ENCODE measurements around the gene UGT1A1.

UGT1A1 gene

DNA sequence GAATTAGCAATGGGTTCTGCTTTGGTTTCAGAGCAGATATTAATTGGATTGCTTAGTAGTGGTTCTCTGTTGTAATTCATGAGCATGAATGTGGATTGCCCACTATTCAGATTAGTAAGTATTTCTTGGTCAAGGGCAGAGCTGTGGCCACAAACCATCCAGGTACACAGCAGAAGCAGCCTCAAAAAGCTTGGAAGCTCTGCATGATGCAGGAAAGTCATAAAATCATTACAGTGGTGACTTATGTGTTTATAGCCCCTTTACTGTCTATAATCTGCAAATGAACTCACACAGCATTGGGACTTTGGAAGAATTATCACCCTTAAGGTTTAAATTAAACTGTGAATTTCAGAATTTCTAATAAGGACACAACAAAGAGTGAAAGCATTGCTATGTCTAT, 1.9 kb upstream of the UGT1A1 start:
- DNase-seq (ENCODE audit: low spot score), result no peak

DNA sequence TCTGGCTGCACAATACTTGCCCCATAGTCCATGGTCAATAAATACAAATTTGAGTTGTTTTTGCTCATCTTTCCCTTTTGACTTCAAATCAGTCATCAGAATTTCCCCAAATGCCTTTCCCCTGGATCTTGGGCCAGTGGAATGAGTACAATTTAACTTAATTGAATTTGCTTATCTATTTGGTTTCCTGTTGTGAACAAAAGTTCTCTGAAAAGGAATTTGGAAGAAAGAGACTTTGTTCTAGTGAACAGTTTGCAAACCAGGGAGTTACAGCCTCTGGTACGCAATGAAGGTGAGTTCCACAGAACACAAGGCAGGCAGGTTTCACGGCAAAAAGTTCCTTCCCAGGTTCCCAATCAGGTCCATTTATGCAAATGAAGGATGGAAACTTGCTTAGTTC, 1.2 kb upstream of the UGT1A1 start:
- DNase-seq (ENCODE audit: low spot score), result no peak

DNA sequence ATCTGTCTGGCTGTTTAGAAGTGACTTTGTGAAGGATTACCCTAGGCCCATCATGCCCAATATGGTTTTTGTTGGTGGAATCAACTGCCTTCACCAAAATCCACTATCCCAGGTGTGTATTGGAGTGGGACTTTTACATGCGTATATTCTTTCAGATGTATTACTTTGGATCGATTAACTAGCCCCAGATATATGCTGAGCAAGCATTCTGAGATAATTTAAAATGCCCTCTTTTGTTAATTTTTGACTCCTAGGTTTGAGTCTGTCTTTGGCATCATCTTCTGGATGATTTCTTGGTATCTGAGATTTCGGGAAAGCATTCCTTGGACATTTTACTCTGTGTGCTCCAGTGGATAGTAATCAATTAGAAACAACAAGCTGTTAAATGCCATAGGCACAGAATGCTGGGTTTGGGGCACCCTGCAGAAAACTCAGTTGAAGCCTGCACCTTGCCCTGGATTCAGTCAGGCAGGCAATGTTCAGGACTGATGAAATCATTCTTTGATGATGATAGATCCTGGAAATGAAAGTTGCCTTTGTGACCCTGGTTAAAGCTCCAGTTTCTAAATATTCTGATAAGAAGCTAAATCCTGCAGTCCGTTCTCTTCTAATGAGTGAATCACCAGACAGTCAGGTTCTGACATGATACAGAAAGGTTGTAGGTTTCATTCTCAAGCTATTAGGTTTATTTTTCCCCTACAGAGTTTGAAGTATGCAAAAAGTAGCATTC, 1.1 kb downstream of the UGT1A1 start:
- DNase-seq (ENCODE audit: low spot score), result no peak

DNA sequence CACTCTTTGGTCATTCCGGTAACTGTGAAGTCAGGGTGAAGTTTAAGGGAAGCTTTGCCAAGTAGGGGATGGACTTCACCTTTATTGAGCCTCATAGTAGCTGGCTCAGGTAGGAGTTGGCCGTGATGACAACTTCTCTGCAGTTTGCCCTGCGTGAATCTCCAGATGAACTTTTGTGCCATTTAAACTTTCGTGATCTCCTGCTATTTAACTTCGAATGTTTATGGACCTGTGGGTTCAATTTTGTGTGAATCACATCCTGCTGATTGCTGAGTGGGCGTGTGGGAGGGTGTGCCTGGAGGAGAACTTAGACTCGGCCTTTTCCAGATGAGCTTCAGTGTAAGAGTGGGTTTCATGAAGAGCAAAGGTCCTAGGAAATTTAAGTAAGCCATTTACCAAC, 4.2 kb downstream of the UGT1A1 start:
- DNase-seq (ENCODE audit: low spot score), result no peak

DNA sequence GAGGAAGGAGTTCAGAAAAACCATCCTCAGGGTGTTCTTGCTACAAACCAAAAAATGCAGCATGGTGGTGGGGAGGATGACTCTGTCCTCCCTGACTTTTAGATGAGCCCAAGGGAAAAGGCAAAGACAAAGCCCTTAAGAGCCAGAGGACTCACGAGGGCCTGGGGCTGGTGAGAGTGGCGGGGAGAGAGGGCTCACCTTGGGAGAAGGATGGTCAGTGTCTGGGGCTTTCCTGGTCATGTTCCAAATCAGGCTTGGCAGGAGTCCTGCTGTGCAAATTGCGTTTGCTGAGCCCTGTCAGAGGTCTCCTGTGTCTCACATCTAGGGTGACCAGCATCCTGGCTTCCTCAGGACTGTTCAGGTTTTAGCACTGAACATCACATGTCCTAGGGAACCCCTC, 4.7 kb downstream of the UGT1A1 start:
- DNase-seq (ENCODE audit: low spot score), result no peak

DNA sequence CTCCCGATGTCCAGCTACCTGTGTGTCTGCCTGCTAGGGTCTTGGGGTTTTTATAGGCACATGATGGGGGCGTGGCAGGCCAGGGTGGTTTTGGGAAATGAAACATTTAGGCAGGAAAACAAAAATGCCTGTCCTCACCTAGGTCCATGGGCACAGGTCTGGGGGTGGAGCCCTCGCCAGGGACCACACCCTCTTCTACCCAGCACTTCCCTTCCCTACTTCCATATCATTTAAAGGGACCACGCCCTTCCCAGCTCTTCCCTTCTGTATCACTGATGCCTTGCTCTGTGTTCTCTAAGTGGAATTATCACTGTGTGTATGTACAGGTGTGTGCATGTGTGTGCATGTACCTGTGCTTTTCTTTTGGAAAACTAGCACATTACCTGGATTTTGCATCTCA, 6.3 kb downstream of the UGT1A1 start:
- DNase-seq (ENCODE audit: low spot score), result no peak

DNA sequence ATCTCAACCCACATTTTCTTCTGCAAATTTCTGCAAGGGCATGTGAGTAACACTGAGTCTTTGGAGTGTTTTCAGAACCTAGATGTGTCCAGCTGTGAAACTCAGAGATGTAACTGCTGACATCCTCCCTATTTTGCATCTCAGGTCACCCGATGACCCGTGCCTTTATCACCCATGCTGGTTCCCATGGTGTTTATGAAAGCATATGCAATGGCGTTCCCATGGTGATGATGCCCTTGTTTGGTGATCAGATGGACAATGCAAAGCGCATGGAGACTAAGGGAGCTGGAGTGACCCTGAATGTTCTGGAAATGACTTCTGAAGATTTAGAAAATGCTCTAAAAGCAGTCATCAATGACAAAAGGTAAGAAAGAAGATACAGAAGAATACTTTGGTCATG, 8.0 kb downstream of the UGT1A1 start:
- DNase-seq (ENCODE audit: low spot score), result no peak

DNA sequence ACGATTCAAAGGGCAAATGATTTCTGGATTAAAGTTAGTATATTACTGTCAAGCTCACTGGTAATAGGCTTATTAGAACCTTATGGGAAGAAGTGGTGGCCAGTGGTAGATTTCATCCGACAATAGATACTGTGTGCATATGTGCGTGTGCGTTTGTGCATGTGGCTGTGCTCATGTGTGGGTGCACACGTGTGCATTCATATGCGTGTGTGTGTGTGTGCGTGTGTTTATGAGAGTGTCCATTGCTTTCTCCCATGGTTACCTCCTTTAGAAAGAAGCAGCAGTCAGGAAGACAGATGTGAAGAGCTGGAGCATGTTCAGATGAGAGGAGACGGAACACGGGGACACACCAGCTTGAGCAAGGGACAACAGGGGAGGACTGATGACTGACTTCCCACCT, 9.2 kb downstream of the UGT1A1 start:
- no peak for DNase-seq (ENCODE audit: low spot score)

DNA sequence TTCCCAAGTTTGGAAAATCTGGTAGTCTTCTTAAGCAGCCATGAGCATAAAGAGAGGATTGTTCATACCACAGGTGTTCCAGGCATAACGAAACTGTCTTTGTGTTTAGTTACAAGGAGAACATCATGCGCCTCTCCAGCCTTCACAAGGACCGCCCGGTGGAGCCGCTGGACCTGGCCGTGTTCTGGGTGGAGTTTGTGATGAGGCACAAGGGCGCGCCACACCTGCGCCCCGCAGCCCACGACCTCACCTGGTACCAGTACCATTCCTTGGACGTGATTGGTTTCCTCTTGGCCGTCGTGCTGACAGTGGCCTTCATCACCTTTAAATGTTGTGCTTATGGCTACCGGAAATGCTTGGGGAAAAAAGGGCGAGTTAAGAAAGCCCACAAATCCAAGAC, 12.1 kb downstream of the UGT1A1 start:
- DNase-seq (ENCODE audit: low spot score), result no peak

DNA sequence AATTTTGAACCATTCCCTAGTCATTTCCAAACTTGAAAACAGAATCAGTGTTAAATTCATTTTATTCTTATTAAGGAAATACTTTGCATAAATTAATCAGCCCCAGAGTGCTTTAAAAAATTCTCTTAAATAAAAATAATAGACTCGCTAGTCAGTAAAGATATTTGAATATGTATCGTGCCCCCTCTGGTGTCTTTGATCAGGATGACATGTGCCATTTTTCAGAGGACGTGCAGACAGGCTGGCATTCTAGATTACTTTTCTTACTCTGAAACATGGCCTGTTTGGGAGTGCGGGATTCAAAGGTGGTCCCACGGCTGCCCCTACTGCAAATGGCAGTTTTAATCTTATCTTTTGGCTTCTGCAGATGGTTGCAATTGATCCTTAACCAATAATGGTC, 12.5 kb downstream of the UGT1A1 start:
- DNase-seq (ENCODE audit: low spot score), result no peak

DNA sequence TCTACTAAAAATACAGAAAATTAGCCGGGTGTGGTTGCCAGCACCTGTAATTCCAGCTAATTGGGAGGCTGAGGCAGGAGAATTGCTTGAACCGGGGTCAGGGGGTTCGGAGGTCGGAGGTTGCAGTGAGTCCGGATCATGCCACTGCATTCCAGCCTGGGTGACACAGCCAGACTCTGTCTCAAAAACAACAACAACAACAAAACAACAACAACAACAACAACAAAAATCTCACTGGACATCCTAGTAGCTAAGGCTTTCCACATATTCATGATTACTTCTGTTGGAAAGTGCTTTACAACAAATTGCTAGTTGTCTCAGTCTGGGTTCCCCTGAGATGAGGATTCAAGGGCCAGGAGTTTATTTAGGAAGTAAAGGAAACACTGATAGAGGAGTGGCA, 13.8 kb downstream of the UGT1A1 start:
- no peak for DNase-seq (ENCODE audit: low spot score)

DNA sequence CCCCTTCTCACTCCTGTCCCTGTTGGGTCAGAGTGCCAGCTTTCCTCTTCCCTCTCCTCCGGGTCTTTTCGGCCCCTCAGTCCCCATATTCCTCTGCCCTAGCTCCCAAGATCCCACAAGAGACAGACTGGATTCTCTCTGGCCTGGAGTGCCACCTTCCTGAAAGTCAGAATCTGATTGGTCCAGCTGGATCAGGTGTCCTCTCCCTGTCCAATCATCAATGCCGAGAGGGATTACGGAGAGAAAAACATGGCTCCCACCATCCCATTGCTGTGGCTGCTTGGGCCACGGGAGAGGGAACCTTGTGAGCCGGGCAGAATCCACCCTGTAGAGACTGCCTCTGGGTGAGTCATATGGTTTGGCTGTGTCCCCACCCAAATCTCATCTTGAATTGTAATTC, 15.3 kb downstream of the UGT1A1 start:
- DNase-seq (ENCODE audit: low spot score), result no peak

DNA sequence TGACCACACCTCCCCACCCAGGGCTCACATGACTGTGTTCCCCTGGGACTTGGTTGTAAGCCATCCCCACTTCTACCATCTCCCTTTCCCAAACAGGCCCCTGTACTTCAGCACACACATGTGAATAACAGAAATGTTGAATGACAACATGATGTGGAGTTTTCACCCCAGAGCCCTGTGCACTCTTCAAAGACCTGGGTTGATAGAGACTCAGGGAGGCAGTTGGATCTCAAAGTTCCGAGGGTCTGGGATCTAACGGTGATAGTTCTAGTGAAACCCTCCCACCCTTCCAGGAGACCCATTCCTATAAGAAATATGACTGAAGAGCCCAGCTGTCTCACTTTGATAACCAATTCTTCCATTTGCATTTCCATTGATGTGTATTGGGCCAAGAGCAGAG, 18.0 kb downstream of the UGT1A1 start, which contains the start of gene MROH2A:
TSS of gene MROH2A (plus strand) at position 301 of the 400 bp plus-strand sequence. CDS start 1,029 bp downstream, outside the sequence.
- no peak for DNase-seq (ENCODE audit: low spot score)

DNA sequence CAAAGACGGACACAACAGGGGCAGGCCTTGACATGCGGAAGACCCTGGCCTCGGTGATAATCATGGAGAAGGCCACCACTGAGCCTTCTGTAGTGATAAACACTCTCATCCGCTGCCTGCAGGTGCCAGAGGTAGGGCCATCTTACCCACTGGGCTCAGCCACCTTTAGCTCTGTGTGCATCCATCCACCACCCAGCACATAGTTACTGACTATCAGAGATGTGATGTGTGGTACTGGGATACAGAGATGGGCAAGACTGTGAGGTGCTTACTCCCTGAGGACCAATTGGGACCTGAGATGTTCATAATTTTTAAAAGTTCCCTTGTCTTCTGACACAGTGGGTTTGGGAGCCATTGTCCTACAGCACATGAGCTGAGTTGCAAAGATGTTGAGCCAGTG, 19.7 kb downstream of the UGT1A1 start:
- DNase-seq (ENCODE audit: low spot score), result no peak

DNA sequence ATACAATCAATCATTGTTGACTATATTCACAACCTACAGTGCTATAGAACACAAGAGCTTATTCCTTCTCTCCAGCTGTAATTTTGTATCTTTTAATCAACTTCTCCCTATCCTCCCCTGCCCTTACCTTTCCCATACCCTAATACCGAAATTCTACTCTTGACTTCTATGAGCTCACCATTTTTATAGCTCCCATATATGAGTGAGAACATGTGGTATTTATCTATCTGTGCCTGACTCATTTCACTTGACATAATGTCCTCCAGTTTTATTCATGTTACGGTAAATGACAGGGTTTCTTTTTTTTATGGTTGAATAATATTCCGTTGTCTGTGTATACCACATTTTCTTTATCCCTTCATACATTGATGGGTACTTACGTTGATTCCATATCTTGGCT, 20.7 kb downstream of the UGT1A1 start:
- DNase-seq (ENCODE audit: low spot score), result no peak

DNA sequence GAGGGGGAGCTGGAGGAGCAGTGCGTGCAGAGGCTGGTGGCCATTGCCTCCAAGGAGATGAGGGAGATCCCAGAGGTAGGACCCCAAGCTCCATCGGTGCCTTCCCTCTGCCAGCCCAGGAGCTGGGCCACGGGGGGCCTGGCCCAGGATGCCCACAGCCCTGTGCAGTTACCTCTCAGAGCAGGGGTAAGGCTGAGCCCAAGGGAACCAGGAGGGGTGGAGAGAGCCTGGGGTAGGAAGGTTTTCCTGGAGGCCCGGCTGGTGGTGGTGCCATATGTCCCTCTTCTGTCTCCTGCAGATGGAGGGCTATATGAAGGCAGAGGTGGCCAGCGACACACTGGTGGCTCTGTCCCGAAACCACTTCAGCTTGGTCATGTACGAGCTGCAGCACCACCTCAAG, 29.5 kb downstream of the UGT1A1 start:
- DNase-seq (ENCODE audit: low spot score), result no peak

DNA sequence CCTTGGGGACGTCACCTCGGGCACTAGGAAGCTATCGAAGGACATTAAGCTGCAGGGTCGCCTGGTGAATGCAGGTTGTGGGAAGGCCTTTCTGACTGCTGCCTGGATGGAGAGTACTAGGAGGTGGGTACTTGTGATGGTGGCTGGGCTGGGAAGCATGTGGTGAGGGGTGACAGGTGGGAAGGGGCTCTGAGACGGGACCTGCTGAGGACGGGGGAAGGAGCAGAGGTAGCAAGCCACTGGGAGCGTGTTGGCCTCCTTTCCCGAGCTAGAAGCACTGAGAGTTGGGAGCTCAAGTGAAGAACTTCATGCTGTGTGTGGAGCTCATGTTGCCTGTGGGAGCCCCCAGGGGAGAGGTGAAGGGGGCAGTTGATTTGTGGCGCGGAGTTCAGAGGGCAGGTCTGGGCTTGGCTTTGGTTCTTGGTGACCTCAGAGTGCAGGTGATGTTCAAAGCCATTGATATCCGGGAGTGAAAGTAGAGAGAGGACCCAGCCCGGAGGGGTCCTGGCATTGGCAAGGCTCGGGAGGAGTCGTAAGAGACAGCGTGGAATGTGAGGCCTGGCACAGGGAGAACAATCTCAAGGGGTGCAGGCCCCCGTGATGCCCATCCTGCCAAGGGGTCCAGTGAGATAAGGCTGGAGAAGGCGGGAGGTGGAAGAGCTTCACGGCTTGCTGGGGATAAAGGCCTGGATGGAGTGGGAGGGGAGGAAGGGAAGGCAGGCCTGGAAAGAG, 31.2 kb downstream of the UGT1A1 start:
- DNase-seq (ENCODE audit: low spot score), result no peak

DNA sequence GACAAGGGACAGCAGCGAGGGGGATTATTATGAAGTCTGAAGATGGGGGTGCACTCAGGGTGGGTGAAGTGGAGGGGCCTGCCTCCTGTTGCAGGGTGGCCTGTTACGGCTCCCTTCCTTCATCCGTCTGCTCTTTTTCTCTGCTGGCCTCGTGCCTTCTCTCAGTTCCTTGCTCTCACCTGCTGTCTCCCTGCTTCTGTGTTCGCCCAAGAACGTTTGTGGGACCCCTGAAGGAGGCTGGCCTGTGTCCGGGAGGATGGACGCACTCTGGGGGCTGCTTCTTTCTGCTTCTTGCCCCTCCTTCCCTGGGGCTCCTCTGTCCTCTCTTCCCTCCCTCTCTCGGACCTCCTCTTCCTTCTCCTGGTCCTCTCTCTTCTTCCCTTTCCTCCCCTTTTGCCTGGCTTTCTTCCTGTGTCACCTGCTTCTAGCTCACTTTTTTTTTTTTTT, 31.8 kb downstream of the UGT1A1 start:
- no peak for DNase-seq (ENCODE audit: low spot score)

DNA sequence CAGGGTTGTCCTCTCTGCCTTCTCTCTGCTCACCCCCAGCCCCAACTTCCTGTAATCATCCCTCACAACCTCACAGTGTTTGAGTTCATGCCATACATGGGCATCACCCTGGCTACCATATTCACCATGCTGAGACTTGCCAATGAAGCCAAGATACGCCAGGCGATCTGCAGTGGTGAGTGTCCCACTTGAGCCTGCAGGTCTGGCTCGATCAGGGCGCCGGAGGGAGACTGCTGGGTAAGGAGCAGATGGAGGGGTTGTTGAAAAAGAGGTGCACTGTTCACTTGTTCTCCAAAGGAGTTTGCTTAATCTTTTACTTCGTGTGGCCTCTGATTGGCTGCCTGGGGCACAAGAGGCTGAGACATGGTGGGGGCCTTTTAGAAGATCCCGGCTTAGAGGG, 32.6 kb downstream of the UGT1A1 start:
- no peak for DNase-seq (ENCODE audit: low spot score)

DNA sequence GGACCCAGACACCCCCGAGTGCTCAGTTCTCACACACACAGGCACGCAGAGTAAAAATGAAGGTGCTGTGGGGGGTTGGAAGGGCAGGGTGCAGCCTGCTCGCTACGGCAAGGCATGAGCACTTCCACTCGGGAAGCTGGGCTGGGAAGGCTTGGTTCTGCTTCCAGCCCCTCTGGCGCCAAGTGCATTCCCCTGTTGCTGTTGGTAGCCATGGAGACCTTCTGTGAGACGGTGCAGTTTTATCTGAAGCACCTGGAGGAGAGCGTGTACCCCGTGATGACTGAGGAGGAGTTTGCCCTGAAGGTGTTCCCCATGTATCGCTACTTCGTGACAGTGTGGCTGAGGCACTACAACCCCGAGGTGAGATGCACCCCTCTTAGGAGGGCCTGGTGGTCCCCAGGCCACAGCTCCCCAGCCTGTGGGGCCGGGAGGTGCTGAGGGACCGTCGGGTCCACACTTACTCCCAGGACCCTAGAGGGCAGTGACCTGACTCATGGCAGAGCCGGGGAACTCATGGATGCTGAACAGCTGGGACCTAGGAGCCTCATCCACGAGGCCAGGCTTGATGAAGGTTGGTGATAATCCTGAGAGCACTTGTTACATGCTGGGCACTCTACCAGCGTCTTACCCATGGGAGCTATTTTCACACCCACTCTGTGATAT, 33.5 kb downstream of the UGT1A1 start:
- no peak for DNase-seq (ENCODE audit: low spot score)

DNA sequence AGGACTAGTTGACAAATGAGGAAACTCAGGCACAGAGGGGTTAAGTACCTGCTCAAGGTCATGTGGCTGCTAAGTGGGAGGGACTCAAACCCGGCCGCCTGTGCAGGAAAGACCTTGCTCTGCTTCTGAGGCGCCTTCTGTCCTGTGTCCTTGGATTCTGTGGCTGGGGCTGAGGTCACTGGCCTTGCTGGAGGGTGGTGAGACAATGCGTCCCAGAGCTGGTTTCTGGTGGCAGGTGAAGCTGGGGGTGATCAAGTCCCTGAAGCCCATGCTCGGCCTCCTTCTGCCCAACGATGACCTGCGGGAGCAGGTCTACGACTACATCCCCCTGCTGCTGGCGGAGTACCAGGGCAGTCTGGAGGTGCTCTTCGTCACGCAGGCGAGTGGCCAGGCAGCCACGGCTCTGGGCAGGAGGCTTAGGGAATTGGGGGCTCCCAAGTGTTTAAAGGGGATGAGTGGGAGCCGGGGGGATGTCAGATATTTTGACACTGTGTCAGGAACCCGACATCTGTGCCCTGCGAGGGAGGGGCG, 34.1 kb downstream of the UGT1A1 start:
- no peak for DNase-seq (ENCODE audit: low spot score)

DNA sequence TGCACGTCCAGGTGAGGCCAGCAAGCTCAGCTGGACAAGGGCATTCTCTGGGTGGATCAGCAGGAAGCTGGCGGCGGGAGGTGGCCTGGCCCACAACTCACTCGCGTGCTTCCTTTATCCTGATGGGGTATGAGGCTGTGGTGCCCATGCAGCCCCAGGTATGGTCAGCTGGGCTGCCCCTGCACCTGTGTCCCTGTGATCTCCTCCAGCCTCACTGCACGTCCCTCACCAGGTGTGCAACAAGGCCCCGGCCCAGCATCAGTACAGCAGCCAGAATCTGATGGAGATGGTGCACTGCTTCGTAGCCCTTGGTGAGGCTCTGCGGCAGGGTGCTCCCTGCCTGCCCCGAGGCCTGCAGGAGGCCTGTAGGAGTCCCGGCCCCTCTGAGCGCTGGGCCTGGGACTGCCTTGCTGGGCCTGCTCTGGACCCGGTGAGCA, 35.7 kb downstream of the UGT1A1 start:
- DNase-seq (ENCODE audit: low spot score), result no peak

DNA sequence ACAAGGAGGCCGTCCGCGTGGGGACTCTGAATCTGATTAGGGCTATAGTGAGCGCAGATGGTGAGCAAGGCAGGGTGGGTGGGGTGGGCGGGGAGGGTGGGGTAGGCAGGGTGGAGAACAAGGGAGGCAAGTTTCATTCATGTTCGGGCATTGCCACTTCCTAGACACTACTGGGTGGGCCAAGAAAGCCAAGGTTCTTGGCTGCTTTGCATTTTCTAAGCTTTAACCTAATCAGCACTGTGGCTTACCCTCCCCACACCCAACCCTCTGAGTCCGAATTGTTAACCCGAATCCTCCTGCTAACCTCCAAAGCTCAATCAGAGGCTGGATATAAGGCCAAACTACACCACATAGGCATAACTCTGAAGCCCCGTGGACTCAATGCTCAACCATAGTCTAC, 36.2 kb downstream of the UGT1A1 start:
- no peak for DNase-seq (ENCODE audit: low spot score)

Data from RKO (cell line).